SW480 (cell line): ENCODE measurements around the gene PLIN4.

ENCODE experiments used
- DNase-seq: peaks from one replicate; pipeline ENCODE4 v3.0.0-alpha.2; 2016; ENCODE audit warnings: low spot score

The PLIN4 gene

GRCh38 chr19:4455719-4456475, 62.4 kb downstream of the PLIN4 start:
- DNase-seq, result no peak

GRCh38 chr19:4454747-4455718, 63.3 kb downstream of the PLIN4 start:
- DNase-seq, result no peak

GRCh38 chr19:4453232-4454179, 64.8 kb downstream of the PLIN4 start:
- no peak for DNase-seq

DNA sequence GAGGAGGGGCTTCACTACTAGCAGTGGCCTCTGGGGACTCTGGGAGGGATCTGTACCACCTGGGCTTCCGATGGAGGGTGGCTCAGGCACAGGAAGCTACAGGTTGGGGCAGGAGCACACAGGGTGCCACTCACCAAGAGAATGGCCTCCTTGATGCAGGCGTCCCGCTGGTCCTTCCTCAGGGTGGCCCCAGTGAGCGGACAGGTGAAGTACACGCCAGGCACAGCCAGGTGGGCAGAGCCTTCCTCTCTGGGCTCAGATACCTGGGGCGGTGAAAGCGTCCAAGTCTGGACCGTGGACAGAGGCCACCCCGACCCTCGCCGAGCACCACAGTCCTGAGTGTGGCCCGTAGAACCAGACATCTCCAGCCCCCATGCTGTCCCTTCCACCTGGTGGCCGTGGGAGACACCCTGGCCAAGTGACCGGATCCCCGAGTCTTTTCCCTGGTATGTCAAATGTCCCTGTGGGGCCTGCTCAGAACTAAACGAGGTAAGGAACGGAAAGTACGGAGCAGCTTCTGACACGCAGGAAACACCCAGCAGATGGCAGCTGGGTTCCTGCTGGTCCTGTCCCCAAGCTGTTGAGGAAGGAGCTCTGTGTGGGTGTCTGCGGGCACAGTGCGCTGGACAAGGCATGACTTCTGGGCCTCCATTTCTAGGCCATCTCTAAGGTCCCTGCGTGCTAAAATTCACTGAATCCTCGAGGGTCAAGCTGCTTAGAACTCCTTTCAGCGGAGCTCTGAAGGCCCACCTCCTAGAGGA, 65.9 kb downstream of the PLIN4 start:
- DNase-seq, result no peak
